ENCODE data around the gene PDE11A.
A peak's percentile ranks its signal among the peaks of the same experiment; 100 is the strongest.

The PDE11A gene

GRCh38 chr2:177619461-177619860 is 453.1 kb downstream of the PDE11A start:
- Mint-ChIP-seq H3K27ac (no peak overlapping the region), H3K9me3 (peaks cover 0 to 8% of the 10 kb centered on the region in 2 donors), H3K4me1 (peaks cover 12% of the 10 kb centered on the region), H3K4me3 (peak overlapping the region; percentile 96 to 97), H3K27me3 (no peaks in the 10 kb centered on the region)
- no peak for ATAC-seq
- no peak for DNase-seq

- DNase-seq = peak; percentile 83 to 90
- Mint-ChIP-seq H3K27ac (peak overlapping the region; percentile 99 to 100), H3K9me3 (peaks cover 0 to 8% of the 10 kb centered on the region in 2 donors), H3K4me1 (peaks cover 12% of the 10 kb centered on the region), H3K27me3 (no peaks in the 10 kb centered on the region), H3K4me3 (peak overlapping the region; percentile 96 to 97)
- ATAC-seq = peak; percentile 97
Observed at GRCh38 chr2:177618255-177619253, 454.0 kb downstream of the PDE11A start.

- Mint-ChIP-seq H3K27me3 (no peaks in the 10 kb centered on the region), H3K27ac (peak overlapping the region; percentile 99 to 100), H3K4me1 (peaks cover 12% of the 10 kb centered on the region), H3K4me3 (peak overlapping the region; percentile 96 to 97), H3K9me3 (peaks cover 0 to 8% of the 10 kb centered on the region in 2 donors)
- DNase-seq = no peak
- ATAC-seq = no peak
Observed at GRCh38 chr2:177617849-177618248, 454.7 kb downstream of the PDE11A start.

- DNase-seq (no peak), ATAC-seq (no peak)
- Mint-ChIP-seq H3K4me3 (no peak overlapping the region), H3K9me3 (peaks cover 0 to 8% of the 10 kb centered on the region in 2 donors), H3K27ac (no peak overlapping the region), H3K4me1 (peaks cover 12% of the 10 kb centered on the region), H3K27me3 (no peaks in the 10 kb centered on the region)
Observed at GRCh38 chr2:177616731-177617130, 455.8 kb downstream of the PDE11A start.

- Mint-ChIP-seq H3K27me3 (peaks cover 6% of the 10 kb centered on the region), H3K27ac (no peak overlapping the region), H3K4me1 (peaks cover 12% of the 10 kb centered on the region), H3K9me3 (peaks cover 0 to 8% of the 10 kb centered on the region in 2 donors), H3K4me3 (no peak overlapping the region)
- DNase-seq (no peak), ATAC-seq (no peak)
Observed at GRCh38 chr2:177616066-177616465, 456.5 kb downstream of the PDE11A start.

GRCh38 chr2:177612659-177613058 is 459.9 kb downstream of the PDE11A start:
- Mint-ChIP-seq H3K9me3 (peaks cover 0 to 15% of the 10 kb centered on the region in 2 donors), H3K4me3 (no peak overlapping the region), H3K4me1 (no peaks in the 10 kb centered on the region), H3K27ac (no peak overlapping the region), H3K27me3 (peaks cover 16% of the 10 kb centered on the region)
- no peak for ATAC-seq
- no peak for DNase-seq

GRCh38 chr2:177611310-177611886 is 461.2 kb downstream of the PDE11A start:
- Mint-ChIP-seq H3K27me3 (peaks cover 16% of the 10 kb centered on the region), H3K9me3 (peaks cover 0 to 9% of the 10 kb centered on the region in 2 donors), H3K4me3 (no peak overlapping the region), H3K4me1 (no peaks in the 10 kb centered on the region), H3K27ac (no peak overlapping the region)
- DNase-seq (no peak), ATAC-seq (no peak)

GRCh38 chr2:177610813-177611212 is 461.8 kb downstream of the PDE11A start:
- Mint-ChIP-seq H3K9me3 (peaks cover 0 to 7% of the 10 kb centered on the region in 2 donors), H3K27ac (no peak overlapping the region), H3K4me1 (no peaks in the 10 kb centered on the region), H3K4me3 (no peak overlapping the region), H3K27me3 (peaks cover 16% of the 10 kb centered on the region)
- ATAC-seq (no peak), DNase-seq (no peak)

GRCh38 chr2:177606636-177607035 is 465.9 kb downstream of the PDE11A start:
- Mint-ChIP-seq H3K9me3 (peaks cover 0 to 7% of the 10 kb centered on the region in 2 donors), H3K27ac (no peak overlapping the region), H3K27me3 (peaks cover 15% of the 10 kb centered on the region), H3K4me3 (no peak overlapping the region), H3K4me1 (no peaks in the 10 kb centered on the region)
- no peak for DNase-seq
- no peak for ATAC-seq

- DNase-seq (no peak), ATAC-seq (no peak)
- no peak overlapping the region for H3K4me3 Mint-ChIP-seq
- H3K9me3 Mint-ChIP-seq = peaks cover 0 to 7% of the 10 kb centered on the region in 2 donors
- H3K27me3 Mint-ChIP-seq = peaks cover 7% of the 10 kb centered on the region
- no peaks in the 10 kb centered on the region for H3K4me1 Mint-ChIP-seq
- H3K27ac Mint-ChIP-seq = no peak overlapping the region
Observed at GRCh38 chr2:177604271-177605065, 468.1 kb downstream of the PDE11A start.

- ATAC-seq (no peak), DNase-seq (no peak)
- no peaks in the 10 kb centered on the region for H3K4me1 Mint-ChIP-seq
- no peaks in the 10 kb centered on the region for H3K27me3 Mint-ChIP-seq
- H3K9me3 Mint-ChIP-seq = no peaks in the 10 kb centered on the region
- no peak overlapping the region for H3K4me3 Mint-ChIP-seq
- H3K27ac Mint-ChIP-seq = no peak overlapping the region
Observed at GRCh38 chr2:177603768-177604167, 468.8 kb downstream of the PDE11A start.

GRCh38 chr2:177603181-177603580 is 469.4 kb downstream of the PDE11A start:
- Mint-ChIP-seq H3K4me3 (no peak overlapping the region), H3K4me1 (no peaks in the 10 kb centered on the region), H3K27me3 (no peaks in the 10 kb centered on the region), H3K9me3 (no peaks in the 10 kb centered on the region), H3K27ac (no peak overlapping the region)
- no peak for DNase-seq
- ATAC-seq = no peak

GRCh38 chr2:177602611-177603164 is 469.9 kb downstream of the PDE11A start:
- Mint-ChIP-seq H3K27ac (no peak overlapping the region), H3K27me3 (no peaks in the 10 kb centered on the region), H3K9me3 (no peaks in the 10 kb centered on the region), H3K4me1 (no peaks in the 10 kb centered on the region), H3K4me3 (no peak overlapping the region)
- ATAC-seq (no peak), DNase-seq (no peak)

- Mint-ChIP-seq H3K27me3 (no peaks in the 10 kb centered on the region), H3K27ac (no peak overlapping the region), H3K4me1 (no peaks in the 10 kb centered on the region), H3K4me3 (no peak overlapping the region), H3K9me3 (no peaks in the 10 kb centered on the region)
- no peak for DNase-seq
- ATAC-seq = no peak
Observed at GRCh38 chr2:177600917-177601316, 471.7 kb downstream of the PDE11A start.

- Mint-ChIP-seq H3K9me3 (no peaks in the 10 kb centered on the region), H3K27ac (no peak overlapping the region), H3K4me1 (no peaks in the 10 kb centered on the region), H3K27me3 (no peaks in the 10 kb centered on the region), H3K4me3 (no peak overlapping the region)
- DNase-seq (no peak), ATAC-seq (no peak)
Observed at GRCh38 chr2:177599956-177600355, 472.6 kb downstream of the PDE11A start.

Data from stimulated activated naive CD8-positive, alpha-beta T cell treated with anti-CD3 and anti-CD28 coated beads, Interleukin-15, amount 100 ng/mL, for 72 hours (primary cell).